ENCODE results near the gene HS3ST1.

Gene HS3ST1

GRCh38 chr4:11472535-11472934 lies 43.8 kb upstream of the HS3ST1 start:
- Histone ChIP-seq H3K9ac (ENCODE audit: low read length) (no peak overlapping the region), H3K79me2 (ENCODE audit: insufficient read depth, low read length) (no peaks in the 10 kb centered on the region), H3F3A (ENCODE audit: insufficient read depth) (no peaks in the 10 kb centered on the region), H3K27ac (ENCODE audit: low read depth, low read length) (no peak overlapping the region), H3K27me3 (ENCODE audit: low read length) (no peaks in the 10 kb centered on the region), H3K9me3 (ENCODE audit: insufficient read depth, low read length) (no peaks in the 10 kb centered on the region), H4K20me1 (ENCODE audit: low read depth, low read length) (no peaks in the 10 kb centered on the region), H2AFZ (ENCODE audit: low read depth, low read length, severe bottlenecking) (no peak overlapping the region), H3K4me3 (ENCODE audit: insufficient read depth, low read length, poor library complexity, severe bottlenecking) (no peak overlapping the region), H3K36me3 (ENCODE audit: low read length) (no peaks in the 10 kb centered on the region), H3K9me2 (replicated peaks; ENCODE audit: insufficient read depth, low read length) (no peaks in the 10 kb centered on the region), H3K4me2 (ENCODE audit: low read depth, low read length, poor library complexity, severe bottlenecking) (no peak overlapping the region)
- no peak for TF ChIP-seq EZH2phosphoT487 (conservative IDR thresholded peaks at IDR 0.05; ENCODE audit: low read length)
- TF ChIP-seq CTCF (IDR thresholded peaks at IDR 0.05; ENCODE audit: insufficient read depth, low read length, poor library complexity, severe bottlenecking), result no peak

GRCh38 chr4:11471618-11472017 lies 42.9 kb upstream of the HS3ST1 start:
- no peak overlapping the region for H3K9ac ChIP-seq (ENCODE audit: low read length)
- no peaks in the 10 kb centered on the region for H3K79me2 ChIP-seq (ENCODE audit: insufficient read depth, low read length)

DNA sequence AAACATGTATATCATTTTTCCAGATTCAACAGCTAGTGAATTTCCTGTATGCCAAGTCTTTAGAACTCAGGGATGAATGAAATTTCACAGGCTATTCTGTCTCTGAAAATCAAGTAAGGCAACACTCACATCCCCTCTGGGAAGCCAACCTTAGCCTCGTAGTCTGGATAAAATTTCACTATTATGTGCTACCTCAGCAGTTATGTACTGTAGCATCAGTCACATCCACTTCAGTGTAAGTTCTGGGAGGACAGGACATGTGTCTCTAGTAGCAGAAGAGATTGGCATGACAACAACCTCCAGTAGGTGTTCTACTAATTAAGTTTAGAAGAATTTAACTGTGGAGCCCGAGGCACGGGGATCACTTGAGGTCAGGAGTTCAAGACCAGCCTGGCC lies 42.4 kb upstream of the HS3ST1 start:
- Histone ChIP-seq H3K4me3 (ENCODE audit: insufficient read depth, low read length, poor library complexity, severe bottlenecking) (no peak overlapping the region), H4K20me1 (ENCODE audit: low read depth, low read length) (no peaks in the 10 kb centered on the region), H3K36me3 (ENCODE audit: low read length) (no peaks in the 10 kb centered on the region), H3K79me2 (ENCODE audit: insufficient read depth, low read length) (no peaks in the 10 kb centered on the region), H3K9ac (ENCODE audit: low read length) (no peak overlapping the region), H3K9me2 (replicated peaks; ENCODE audit: insufficient read depth, low read length) (no peaks in the 10 kb centered on the region), H3K27ac (ENCODE audit: low read depth, low read length) (no peak overlapping the region), H3K4me2 (ENCODE audit: low read depth, low read length, poor library complexity, severe bottlenecking) (no peak overlapping the region), H3F3A (ENCODE audit: insufficient read depth) (no peaks in the 10 kb centered on the region), H2AFZ (ENCODE audit: low read depth, low read length, severe bottlenecking) (no peak overlapping the region), H3K9me3 (ENCODE audit: insufficient read depth, low read length) (no peaks in the 10 kb centered on the region), H3K27me3 (ENCODE audit: low read length) (no peaks in the 10 kb centered on the region)
- TF ChIP-seq CTCF (IDR thresholded peaks at IDR 0.05; ENCODE audit: insufficient read depth, low read length, poor library complexity, severe bottlenecking) (no peak), EZH2phosphoT487 (conservative IDR thresholded peaks at IDR 0.05; ENCODE audit: low read length) (no peak)

More at GRCh38 chr4:11471618-11472017, 42.9 kb upstream of the HS3ST1 start:
- Histone ChIP-seq H3K4me3 (ENCODE audit: insufficient read depth, low read length, poor library complexity, severe bottlenecking) (no peak overlapping the region), H2AFZ (ENCODE audit: low read depth, low read length, severe bottlenecking) (no peak overlapping the region), H3K27ac (ENCODE audit: low read depth, low read length) (no peak overlapping the region), H3K4me2 (ENCODE audit: low read depth, low read length, poor library complexity, severe bottlenecking) (no peak overlapping the region), H3K9me2 (replicated peaks; ENCODE audit: insufficient read depth, low read length) (no peaks in the 10 kb centered on the region), H3K27me3 (ENCODE audit: low read length) (no peaks in the 10 kb centered on the region), H3K9me3 (ENCODE audit: insufficient read depth, low read length) (no peaks in the 10 kb centered on the region), H3F3A (ENCODE audit: insufficient read depth) (no peaks in the 10 kb centered on the region), H4K20me1 (ENCODE audit: low read depth, low read length) (no peaks in the 10 kb centered on the region), H3K36me3 (ENCODE audit: low read length) (no peaks in the 10 kb centered on the region)
- TF ChIP-seq EZH2phosphoT487 (conservative IDR thresholded peaks at IDR 0.05; ENCODE audit: low read length), result no peak
- no peak for TF ChIP-seq CTCF (IDR thresholded peaks at IDR 0.05; ENCODE audit: insufficient read depth, low read length, poor library complexity, severe bottlenecking)

Data from SU-DHL-6 (cell line).